GM18909 (cell line): ENCODE results near the gene IGFN1.

Experiments
- ATAC-seq: cut with Tn5 transposase; IDR thresholded peaks from one replicate; pipeline ENCODE4 v1.9.1; 2021; ENCODE audit warnings: mild to moderate bottlenecking; ENCODE audit not compliant: unreplicated experiment, poor library complexity

IGFN1 gene

DNA sequence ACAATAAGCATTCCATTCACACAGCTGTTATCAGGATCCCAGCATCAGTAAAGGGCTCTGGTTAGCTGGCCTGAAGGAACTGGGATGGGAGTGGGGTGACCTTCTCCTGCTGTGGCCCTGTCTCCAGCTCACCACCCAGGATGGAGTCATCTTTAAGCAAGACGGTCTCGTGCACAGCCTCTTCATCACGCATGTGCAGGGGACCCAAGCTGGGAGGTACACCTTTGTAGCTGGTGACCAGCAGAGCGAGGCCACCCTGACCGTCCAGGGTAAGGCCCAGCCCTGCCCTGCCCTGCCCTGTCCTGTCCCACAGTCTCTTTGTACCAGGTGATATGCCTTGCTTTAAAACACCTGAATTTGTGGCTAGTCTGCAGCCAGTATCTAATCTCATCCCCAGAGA, 24.3 kb downstream of the IGFN1 start:
- ATAC-seq = no peak

DNA sequence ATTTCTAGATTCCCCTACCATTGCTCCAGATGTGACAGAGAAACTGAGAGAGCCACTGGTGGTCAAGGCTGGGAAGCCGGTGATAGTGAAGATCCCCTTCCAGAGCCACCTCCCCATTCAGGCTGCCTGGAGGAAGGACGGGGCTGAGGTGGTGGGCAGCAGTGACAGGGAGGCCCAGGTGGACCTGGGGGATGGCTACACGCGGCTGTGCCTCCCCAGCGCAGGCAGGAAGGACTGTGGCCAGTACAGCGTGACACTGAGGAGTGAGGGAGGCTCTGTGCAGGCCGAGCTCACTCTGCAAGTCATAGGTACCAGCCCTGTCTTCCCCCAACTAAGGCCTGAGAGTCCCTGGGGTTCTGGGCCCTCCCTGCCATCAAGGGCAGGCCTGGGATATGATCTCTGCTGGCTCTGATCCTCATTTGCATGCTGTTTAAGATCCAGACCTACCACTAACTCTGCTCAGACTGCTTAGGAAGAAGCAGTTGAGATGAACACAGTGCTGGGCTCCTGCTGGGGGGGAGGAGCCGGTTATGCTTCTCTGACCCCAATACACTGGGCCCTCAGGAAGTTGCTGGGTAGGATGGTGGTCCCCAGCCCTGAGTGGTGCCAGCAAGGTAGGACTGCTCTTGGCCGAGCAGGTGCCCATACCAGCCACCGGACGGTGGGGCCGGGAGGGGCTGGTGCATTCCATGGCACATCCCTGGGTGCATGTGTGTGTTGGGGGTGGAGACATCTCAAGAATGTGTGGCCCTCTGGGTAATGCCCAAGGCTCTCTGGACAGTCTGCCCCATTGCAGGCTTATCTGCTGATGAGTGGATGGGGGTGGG, 25.1 kb downstream of the IGFN1 start:
- no peak for ATAC-seq

- ATAC-seq = no peak
Measured at GRCh38 chr1:201216395-201217085, 25.9 kb downstream of the IGFN1 start.

DNA sequence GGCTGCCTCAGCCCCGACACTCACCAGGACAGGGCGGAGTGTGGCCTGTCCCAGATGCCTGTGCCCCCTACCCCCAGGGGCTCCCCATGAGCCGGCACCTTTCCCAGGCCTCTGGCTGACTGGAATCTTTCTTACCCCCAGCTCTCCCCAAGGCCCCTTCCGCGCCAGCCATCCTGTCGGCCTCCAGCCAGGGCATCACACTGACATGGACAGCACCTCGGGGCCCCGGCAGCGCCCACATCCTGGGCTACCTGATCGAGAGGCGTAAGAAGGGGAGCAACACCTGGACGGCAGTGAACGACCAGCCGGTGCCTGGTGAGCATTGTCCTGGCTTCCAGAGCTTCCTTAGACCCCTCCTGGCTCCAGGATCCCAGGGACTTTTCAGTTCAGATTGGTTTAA, 26.5 kb downstream of the IGFN1 start:
- no peak for ATAC-seq

DNA sequence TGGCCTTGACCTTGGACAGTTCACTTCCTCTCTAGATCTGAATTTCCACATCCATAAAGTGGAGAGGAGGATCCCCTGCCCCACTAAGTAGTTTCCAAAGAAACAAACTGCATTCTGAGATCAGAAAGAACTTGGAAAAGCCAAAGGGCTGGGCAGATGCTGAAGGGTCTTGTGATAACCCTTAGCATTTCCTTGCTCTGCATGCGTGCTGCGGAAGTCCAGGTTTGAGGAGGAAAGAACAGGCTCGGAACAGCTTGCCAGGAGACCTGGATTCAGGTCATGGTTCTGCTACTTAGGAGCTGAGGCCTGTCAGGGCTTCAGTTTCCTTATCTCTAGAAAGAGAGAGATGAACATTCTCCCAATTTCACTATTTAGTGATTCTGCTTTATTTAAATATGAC, 27.2 kb downstream of the IGFN1 start:
- ATAC-seq = no peak

DNA sequence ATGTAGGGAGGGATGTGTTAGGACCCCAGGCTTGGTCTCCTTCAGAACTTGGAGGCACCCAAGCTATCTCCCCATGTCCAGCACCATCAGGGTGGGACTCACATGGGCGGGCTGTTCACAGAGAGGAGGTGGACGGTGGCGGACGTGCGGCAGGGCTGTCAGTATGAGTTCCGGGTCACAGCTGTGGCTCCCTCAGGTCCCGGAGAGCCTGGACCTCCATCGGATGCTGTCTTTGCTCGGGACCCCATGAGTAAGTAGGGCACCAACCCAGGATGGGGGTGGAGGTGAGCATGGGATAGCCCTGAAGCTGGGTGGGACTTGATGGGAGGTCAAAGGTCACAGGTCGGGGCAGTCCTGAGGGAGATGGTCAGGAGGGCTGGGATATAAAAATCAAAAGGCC, 27.8 kb downstream of the IGFN1 start:
- no peak for ATAC-seq

DNA sequence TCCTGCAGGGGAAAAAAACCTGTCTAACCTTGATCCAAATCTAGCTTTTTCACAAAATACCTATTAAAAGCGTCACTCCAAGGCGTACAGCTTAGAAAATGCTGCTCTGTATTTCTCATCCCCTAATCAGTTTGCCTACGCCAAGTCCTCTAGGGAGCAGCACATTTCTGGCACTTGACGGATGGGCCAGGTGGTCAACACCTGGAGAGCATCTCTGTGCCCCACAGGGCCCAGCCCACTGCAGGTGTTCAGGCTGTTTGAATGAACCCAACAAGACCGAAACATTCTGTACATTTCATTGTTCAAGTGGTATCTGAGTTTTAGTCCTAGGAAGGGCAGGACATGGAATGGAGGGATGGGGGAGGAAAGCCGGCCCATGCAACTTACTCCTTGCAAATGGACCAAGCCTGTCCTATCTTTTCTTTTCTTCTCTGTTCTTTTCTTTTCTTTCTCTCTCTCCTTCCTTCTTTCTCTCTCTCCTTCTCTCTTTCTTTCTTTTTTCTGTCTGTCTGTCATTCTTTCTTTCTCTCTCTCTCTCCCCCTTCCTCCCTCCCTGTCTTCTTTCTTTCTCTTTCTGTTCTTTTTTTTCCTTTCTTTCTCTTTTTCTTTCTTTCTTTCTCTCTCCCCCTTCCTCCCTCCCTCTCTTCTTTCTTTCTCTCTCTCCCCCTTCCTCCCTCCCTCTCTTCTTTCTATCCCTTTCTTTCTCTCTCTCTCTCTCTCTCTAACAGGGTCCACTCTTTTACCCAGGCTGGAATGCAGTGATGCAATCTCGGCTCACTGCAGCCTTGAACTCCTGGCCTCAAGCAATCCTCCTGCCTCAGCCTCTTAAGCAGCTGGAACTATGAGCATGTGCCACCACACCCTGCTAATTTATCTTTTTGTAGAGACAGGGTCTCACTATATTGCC, 29.1 kb downstream of the IGFN1 start:
- no peak for ATAC-seq

DNA sequence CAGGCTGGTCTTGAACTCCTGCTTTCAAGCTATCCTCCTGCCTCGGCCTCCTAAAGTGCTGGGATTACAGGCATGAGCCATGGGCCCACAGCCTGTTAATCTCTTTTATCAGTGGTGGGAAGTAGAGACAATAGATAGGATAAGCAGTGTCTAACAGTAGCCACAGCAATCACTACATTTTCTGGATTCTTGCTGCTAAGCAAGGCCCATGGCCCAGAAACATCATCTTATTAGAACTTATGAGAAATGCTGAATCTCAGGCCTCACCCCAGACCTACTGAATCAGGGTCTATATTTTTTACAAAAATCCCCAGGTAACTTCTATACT, 29.7 kb downstream of the IGFN1 start:
- no peak for ATAC-seq

- no peak for ATAC-seq
Measured at GRCh38 chr1:201221201-201221846, 30.7 kb downstream of the IGFN1 start.

DNA sequence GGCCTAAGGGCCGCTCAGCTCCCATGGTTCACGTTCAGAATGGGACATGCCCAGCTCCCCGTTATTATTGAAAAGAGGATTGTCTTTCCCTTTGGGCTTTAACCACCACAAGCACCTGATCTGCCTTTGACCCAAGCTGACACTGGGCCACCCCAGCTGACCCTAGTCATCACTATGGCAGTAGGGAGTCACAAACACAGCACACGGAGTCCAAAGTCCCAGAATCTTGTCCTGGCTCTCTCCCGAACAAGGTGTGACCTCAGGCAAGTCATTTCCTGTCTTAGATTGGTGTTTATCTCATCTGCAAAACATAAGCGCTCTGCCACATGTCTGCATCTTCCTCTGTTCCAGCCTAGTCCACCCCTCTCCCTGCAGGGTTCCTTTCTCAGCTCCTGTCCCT, 31.5 kb downstream of the IGFN1 start:
- ATAC-seq = no peak

DNA sequence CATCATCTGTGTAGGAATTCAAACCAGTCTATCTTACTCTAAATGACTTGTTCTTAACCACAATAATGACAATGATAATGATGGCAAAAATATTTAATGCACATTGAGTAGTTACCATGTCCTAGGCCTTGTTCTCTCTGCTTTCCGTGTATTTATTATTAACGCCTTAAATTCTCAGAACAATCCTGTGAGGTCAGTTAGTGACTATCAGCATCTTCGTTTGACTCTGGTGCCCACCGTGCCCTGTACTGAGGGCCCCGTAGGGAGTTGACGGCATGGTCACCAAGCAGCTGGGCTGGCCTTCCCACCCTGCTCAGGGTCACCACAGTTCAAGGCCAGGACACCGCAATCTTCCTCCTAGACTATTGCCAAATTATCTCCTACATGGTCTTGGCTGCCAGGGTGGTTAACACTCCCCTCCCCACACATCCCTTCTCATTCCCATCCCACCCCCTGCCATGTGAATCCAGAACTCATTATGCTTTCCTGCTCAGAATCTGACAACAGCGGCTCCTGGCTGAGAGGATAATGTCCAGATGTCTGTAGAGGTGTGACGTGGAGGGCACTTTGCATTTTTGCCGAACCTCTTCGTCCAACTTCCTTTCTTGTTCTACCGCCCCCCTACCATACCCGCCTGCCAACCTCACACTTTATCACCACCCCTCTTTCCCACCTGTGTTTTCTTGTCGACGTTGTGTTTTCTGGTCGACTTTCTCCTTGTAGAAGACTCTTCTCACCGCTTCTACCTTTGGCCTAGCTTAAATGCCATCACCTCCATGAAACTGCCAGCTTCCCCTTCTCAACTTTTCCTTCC, 33.4 kb downstream of the IGFN1 start:
- no peak for ATAC-seq

GRCh38 chr1:201224666-201225370, 34.2 kb downstream of the IGFN1 start:
- ATAC-seq = no peak

DNA sequence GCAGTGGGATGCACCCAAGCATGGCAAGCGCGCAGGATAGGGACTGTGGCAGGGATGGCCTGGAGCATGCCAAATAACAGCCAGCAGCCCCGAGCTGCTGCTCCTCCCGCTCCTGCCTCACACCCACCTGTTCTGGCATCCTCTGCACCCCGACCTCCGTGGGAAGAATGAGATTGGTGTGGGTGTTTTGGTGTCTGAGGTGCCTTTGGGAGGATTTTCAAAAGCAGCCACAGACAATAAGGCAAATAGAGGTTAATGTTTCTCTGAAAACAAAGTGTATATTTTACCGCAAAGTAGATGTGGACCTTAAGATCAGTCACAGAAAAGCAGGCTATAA, 35.5 kb downstream of the IGFN1 start:
- ATAC-seq = no peak

- ATAC-seq = no peak
Measured at GRCh38 chr1:201226859-201227488, 36.4 kb downstream of the IGFN1 start.

GRCh38 chr1:201228011-201228983, 37.7 kb downstream of the IGFN1 start:
- ATAC-seq = no peak

GRCh38 chr1:201229095-201229494, 38.5 kb downstream of the IGFN1 start:
- ATAC-seq = no peak

- no peak for ATAC-seq
Measured at GRCh38 chr1:201229771-201230635, 39.4 kb downstream of the IGFN1 start.
